K562 (cell line): ENCODE results near the gene PPP1R14D. TPM values are rescaled to one million over a fixed set of nuclear protein-coding genes. Genes with fewer than 3 reads are reported as not detected.

Experiments used
- ARID1B ChIP-seq: fragments of 450-650 bp; IDR thresholded peaks from 2 replicates; pipeline ENCODE4 v1.6.1; 2016; ENCODE audit warnings: antibody characterized with exemption, mild to moderate bottlenecking, inconsistent platforms
- ATF7 ChIP-seq: fragments of 450-650 bp; IDR thresholded peaks from 2 replicates; pipeline ENCODE4 v1.7.1; 2014; ENCODE audit warnings: mild to moderate bottlenecking, moderate library complexity
- CHD2 ChIP-seq: IDR thresholded peaks from 2 replicates; pipeline ENCODE4 v1.6.1; 2011; ENCODE audit warnings: low read depth, low read length
- CHD4 ChIP-seq: fragments of 200-600 bp; sonication (generic); IDR thresholded peaks from 3 replicates; pipeline ENCODE4 v1.6.1; 2012; ENCODE audit warnings: low read depth, mild to moderate bottlenecking, mixed read lengths, low read length, inconsistent platforms; ENCODE audit not compliant: insufficient read depth, insufficient replicate concordance, poor library complexity, severe bottlenecking
- COPS2 ChIP-seq: fragments of 450-650 bp; conservative IDR thresholded peaks from 2 replicates; pipeline ENCODE4 v1.6.1; 2016; ENCODE audit warnings: mild to moderate bottlenecking, moderate library complexity
- EHMT2 ChIP-seq: fragments of 450-650 bp; IDR thresholded peaks from 2 replicates; pipeline ENCODE4 v1.6.1; 2018; ENCODE audit warnings: antibody characterized with exemption
- FOSL1 ChIP-seq: fragments of 200-800 bp; sonication (Bioruptor generic); conservative IDR thresholded peaks from 2 replicates; pipeline ENCODE4 v1.6.1; 2016; ENCODE audit warnings: missing genetic modification characterization, missing compliant biosample characterization
- GTF2F1 ChIP-seq: IDR thresholded peaks from 2 replicates; pipeline ENCODE4 v1.6.1; 2011; ENCODE audit warnings: low read depth, low read length, improper control_type of control experiment
- JUNB ChIP-seq: fragments of 450-650 bp; formaldehyde crosslinking; conservative IDR thresholded peaks from 2 replicates; pipeline ENCODE4 v1.4.0; 2020; ENCODE audit warnings: mild to moderate bottlenecking
- NFIC ChIP-seq: fragments of 450-650 bp; IDR thresholded peaks from 2 replicates; pipeline ENCODE4 v1.6.1; 2017; ENCODE audit warnings: mild to moderate bottlenecking, inconsistent platforms
- POLR2G ChIP-seq: fragments of 200-400 bp; formaldehyde crosslinking; IDR thresholded peaks from 2 replicates; pipeline ENCODE4 v1.6.1; 2017; ENCODE audit warnings: low read depth, mild to moderate bottlenecking, antibody characterized with exemption, low read length, moderate library complexity
- RBFOX2 ChIP-seq: fragments of 200-400 bp; formaldehyde crosslinking; IDR thresholded peaks from 2 replicates; pipeline ENCODE4 v1.6.1; 2017; ENCODE audit warnings: low read depth, mild to moderate bottlenecking, low read length, moderate library complexity
- RBM17 ChIP-seq: fragments of 200-400 bp; formaldehyde crosslinking; IDR thresholded peaks from 2 replicates; pipeline ENCODE4 v1.6.1; 2017; ENCODE audit warnings: low read depth, mild to moderate bottlenecking, low read length, borderline replicate concordance
- RFX1 ChIP-seq: fragments of 450-650 bp; IDR thresholded peaks from 2 replicates; pipeline ENCODE4 v1.6.1; 2016; ENCODE audit warnings: mild to moderate bottlenecking, moderate library complexity
- SIN3A ChIP-seq, 2 experiments: fragments of 150-350 bp in 1 of 2; IDR thresholded peaks; 2 replicates each; pipeline ENCODE4 v1.6.1; 2011 to 2016; ENCODE audit warnings: borderline replicate concordance in 2 of 2, low read depth in 2 of 2, low read length in 2 of 2, mild to moderate bottlenecking in 2 of 2, moderate library complexity in 2 of 2; ENCODE audit not compliant: control insufficient read depth in 1 of 2
- SMARCA5 ChIP-seq: fragments of 450-650 bp; IDR thresholded peaks from 2 replicates; pipeline ENCODE4 v1.6.1; 2016
- TEAD4 ChIP-seq, 2 experiments: sonication (generic) in 1 of 2; formaldehyde crosslinking in 1 of 2; IDR thresholded peaks; 2 replicates each; pipeline versions ENCODE4 v1.6.1 to v1.8.0; 2012 to 2022; ENCODE audit warnings: borderline replicate concordance in 1 of 2, inconsistent platforms in 1 of 2, low read length in 1 of 2, mild to moderate bottlenecking in 1 of 2, missing genetic modification reagents in 1 of 2
- U2AF1 ChIP-seq: fragments of 200-400 bp; formaldehyde crosslinking; optimal IDR thresholded peaks from 2 replicates; pipeline ENCODE3; 2017; ENCODE audit warnings: mild to moderate bottlenecking, low read depth, low read length, moderate library complexity
- ZC3H8 ChIP-seq: fragments of 450-650 bp; IDR thresholded peaks from 2 replicates; pipeline ENCODE4 v1.6.1; 2017
- polyA plus RNA-seq, 8 experiments: library from polyadenylated mRNA; depleted of rRNA in 4 of 8; stranded (reverse) in 5 of 8; unstranded in 3 of 8; fragments of >200 nt; fragmentation: Nextera tagmentation in 2 of 8; fragmentation: Illumina TruSeq in 1 of 8; extraction: Ambion mirVana in 2 of 8; extraction: Trizol in 1 of 8; gene quantifications; 2 replicates each; pipeline versions ENCODE4 v1.2.1 to v1.2.3, GENCODE V29; 2011 to 2014; ENCODE audit warnings: inconsistent platforms in 1 of 8, missing spikeins in 1 of 8
- total RNA-seq, 7 experiments: library from RNA; depleted of rRNA in 6 of 7; stranded (reverse); fragments of >200 nt in 6 of 7; fragmentation: Illumina TruSeq in 2 of 7; extraction: Trizol in 2 of 7; gene quantifications; 2 replicates each; pipeline versions ENCODE4 v1.2.1 to v1.2.3, GENCODE V29; 2011 to 2021; ENCODE audit warnings: low replicate concordance in 1 of 7
- TF ChIP-seq, protein P1 (sequence below): fragments of 250-450 bp; sonication (Bioruptor Pico); IDR thresholded peaks from 2 replicates; pipeline ENCODE4 v1.9.0; 2021; ENCODE audit warnings: mild to moderate bottlenecking
- TF ChIP-seq, protein P2 (sequence below): fragments of 200-800 bp; sonication (Bioruptor generic); IDR thresholded peaks from 2 replicates; pipeline ENCODE4 v1.6.1; 2017; ENCODE audit warnings: missing genetic modification characterization, missing compliant biosample characterization
- TF ChIP-seq, protein P3 (sequence below): fragments of 450-650 bp; conservative IDR thresholded peaks from 2 replicates; pipeline ENCODE4 v1.6.1; 2016; ENCODE audit warnings: missing genetic modification characterization, low read depth, mild to moderate bottlenecking, control low read depth, missing compliant biosample characterization
- TF ChIP-seq, protein P4 (sequence below): fragments of 450-650 bp; IDR thresholded peaks from 2 replicates; pipeline ENCODE4 v1.6.1; 2016; ENCODE audit warnings: borderline replicate concordance

Gene PPP1R14D
- total and polyA plus RNA-seq, 9 of the 15 experiments (the other 6 are each of a cell fraction or from before 2014, with no cell fraction given) = 0.11 to 0.18 TPM; not detected in 7

DNA sequence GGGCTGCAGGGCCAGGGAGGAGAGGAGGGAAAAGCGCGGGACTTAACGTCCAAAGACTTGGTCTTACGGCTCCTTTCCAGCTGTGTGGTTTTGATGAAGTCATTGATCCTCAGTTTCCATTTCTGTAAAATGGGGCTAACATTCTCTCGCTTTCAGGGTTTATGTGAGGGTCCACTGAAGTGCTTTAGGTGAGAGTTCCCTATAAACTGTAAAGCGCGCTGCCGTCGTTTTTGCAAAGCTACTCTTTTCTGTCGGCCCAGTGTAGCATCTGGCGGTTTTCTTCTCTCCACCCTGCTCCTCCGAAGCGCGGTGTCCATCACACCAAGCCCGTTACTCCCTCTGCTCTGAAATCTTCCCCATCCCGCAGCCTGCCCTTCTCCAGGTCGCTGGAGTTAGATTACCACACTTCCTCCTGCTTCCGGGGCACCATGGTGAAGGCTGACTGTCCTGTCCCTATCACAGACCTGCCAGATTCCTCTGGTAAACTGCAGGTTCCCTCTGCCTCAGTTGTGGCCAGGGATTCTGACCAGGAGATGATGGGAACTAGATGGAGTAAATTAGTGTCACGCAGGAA, 20.5 kb downstream of the PPP1R14D start (continued):
- TF ChIP-seq SMARCA5 = peak; percentile 84
- TF ChIP-seq, protein P1, sequence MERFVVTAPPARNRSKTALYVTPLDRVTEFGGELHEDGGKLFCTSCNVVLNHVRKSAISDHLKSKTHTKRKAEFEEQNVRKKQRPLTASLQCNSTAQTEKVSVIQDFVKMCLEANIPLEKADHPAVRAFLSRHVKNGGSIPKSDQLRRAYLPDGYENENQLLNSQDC (CRISPR knock-in tag) = no peak
- TF ChIP-seq TEAD4 (IDR thresholded peaks at IDR 0.05; ENCODE audit: low read length) = no peak
- no peak for TF ChIP-seq TEAD4 (CRISPR knock-in tag; IDR thresholded peaks at IDR 0.05; ENCODE audit: borderline replicate concordance)
- TF ChIP-seq ARID1B = no peak
- 0 out of 2 replicates have a peak, but pooled peaks have one; percentile 13 for TF ChIP-seq NFIC
- no peak for TF ChIP-seq EHMT2
- TF ChIP-seq RBM17 = no peak
- TF ChIP-seq RBFOX2 = no peak
- TF ChIP-seq FOSL1 (tag) = no peak
- no peak for TF ChIP-seq U2AF1
- TF ChIP-seq POLR2G = no peak
- TF ChIP-seq GTF2F1 = no peak
- no peak for TF ChIP-seq ZC3H8
- no peak for TF ChIP-seq SIN3A (IDR thresholded peaks at IDR 0.05; ENCODE audit: borderline replicate concordance in 2 of 2, control insufficient read depth in 1 of 2, low read depth in 2 of 2, low read length in 2 of 2)
- no peak for TF ChIP-seq COPS2
- TF ChIP-seq RFX1 = no peak
- no peak for TF ChIP-seq JUNB
- TF ChIP-seq, protein P2, sequence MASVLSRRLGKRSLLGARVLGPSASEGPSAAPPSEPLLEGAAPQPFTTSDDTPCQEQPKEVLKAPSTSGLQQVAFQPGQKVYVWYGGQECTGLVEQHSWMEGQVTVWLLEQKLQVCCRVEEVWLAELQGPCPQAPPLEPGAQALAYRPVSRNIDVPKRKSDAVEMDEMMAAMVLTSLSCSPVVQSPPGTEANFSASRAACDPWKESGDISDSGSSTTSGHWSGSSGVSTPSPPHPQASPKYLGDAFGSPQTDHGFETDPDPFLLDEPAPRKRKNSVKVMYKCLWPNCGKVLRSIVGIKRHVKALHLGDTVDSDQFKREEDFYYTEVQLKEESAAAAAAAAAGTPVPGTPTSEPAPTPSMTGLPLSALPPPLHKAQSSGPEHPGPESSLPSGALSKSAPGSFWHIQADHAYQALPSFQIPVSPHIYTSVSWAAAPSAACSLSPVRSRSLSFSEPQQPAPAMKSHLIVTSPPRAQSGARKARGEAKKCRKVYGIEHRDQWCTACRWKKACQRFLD (CRISPR knock-in tag) = no peak
- TF ChIP-seq CHD2 = no peak
- peak; percentile 83 for TF ChIP-seq CHD4
- TF ChIP-seq, protein P3, sequence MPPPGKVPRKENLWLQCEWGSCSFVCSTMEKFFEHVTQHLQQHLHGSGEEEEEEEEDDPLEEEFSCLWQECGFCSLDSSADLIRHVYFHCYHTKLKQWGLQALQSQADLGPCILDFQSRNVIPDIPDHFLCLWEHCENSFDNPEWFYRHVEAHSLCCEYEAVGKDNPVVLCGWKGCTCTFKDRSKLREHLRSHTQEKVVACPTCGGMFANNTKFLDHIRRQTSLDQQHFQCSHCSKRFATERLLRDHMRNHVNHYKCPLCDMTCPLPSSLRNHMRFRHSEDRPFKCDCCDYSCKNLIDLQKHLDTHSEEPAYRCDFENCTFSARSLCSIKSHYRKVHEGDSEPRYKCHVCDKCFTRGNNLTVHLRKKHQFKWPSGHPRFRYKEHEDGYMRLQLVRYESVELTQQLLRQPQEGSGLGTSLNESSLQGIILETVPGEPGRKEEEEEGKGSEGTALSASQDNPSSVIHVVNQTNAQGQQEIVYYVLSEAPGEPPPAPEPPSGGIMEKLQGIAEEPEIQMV = no peak
- TF ChIP-seq, protein P4, sequence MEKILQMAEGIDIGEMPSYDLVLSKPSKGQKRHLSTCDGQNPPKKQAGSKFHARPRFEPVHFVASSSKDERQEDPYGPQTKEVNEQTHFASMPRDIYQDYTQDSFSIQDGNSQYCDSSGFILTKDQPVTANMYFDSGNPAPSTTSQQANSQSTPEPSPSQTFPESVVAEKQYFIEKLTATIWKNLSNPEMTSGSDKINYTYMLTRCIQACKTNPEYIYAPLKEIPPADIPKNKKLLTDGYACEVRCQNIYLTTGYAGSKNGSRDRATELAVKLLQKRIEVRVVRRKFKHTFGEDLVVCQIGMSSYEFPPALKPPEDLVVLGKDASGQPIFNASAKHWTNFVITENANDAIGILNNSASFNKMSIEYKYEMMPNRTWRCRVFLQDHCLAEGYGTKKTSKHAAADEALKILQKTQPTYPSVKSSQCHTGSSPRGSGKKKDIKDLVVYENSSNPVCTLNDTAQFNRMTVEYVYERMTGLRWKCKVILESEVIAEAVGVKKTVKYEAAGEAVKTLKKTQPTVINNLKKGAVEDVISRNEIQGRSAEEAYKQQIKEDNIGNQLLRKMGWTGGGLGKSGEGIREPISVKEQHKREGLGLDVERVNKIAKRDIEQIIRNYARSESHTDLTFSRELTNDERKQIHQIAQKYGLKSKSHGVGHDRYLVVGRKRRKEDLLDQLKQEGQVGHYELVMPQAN = 0 out of 2 replicates have a peak, but pooled peaks have one; percentile 30
- TF ChIP-seq ATF7 = 0 out of 2 replicates have a peak, but pooled peaks have one; percentile 40
